Peyer's patch (tissue), 4 donors: ENCODE data around the gene CCR2. TPM values are rescaled to one million over a fixed set of nuclear protein-coding genes. Genes with fewer than 3 reads are reported as not detected.

Experiments
- DNase-seq, 3 donors: peaks; one replicate each; pipeline ENCODE4 v3.0.0-alpha.2; 2017 to 2019
- H3K27ac ChIP-seq, 4 donors: fragments of 200-600 bp; sonication (generic); one replicate each; pipeline ENCODE4 v1.5.1; 2016 to 2019
- H3K27me3 ChIP-seq, 2 donors: fragments of 200-600 bp; sonication (generic); one replicate each; pipeline ENCODE4 v1.5.1; 2019
- H3K36me3 ChIP-seq, 3 donors: fragments of 200-600 bp; sonication (generic); one replicate each; pipeline ENCODE4 v1.5.1; 2016 to 2019
- H3K4me1 ChIP-seq, 4 donors: fragments of 200-600 bp; sonication (generic); one replicate each; pipeline ENCODE4 v1.5.1; 2016 to 2019
- H3K4me3 ChIP-seq, 4 donors: fragments of 200-600 bp; sonication (generic); 1 replicate in 3 of 4; 2 replicates in 1 of 4; pipeline ENCODE4 v1.5.1; 2016 to 2019; ENCODE audit warnings: mild to moderate bottlenecking in 1 of 4
- H3K9me3 ChIP-seq, 4 donors: fragments of 200-600 bp; sonication (generic); one replicate each; pipeline ENCODE4 v1.5.1; 2016 to 2019; ENCODE audit warnings: mild to moderate bottlenecking in 1 of 4
- CTCF ChIP-seq, 6 experiments: fragments of 450-650 bp in 4 of 6; fragments of 200-600 bp in 2 of 6; sonication (generic) in 1 of 6; IDR thresholded peaks; one replicate each; pipeline ENCODE4 v1.5.1; 2017 to 2019; ENCODE audit warnings: antibody characterized with exemption in 6 of 6, mild to moderate bottlenecking in 3 of 6, moderate library complexity in 1 of 6
- POLR2A ChIP-seq, 2 donors: fragments of 450-650 bp; IDR thresholded peaks; one replicate each; pipeline ENCODE4 v1.5.1; 2017; ENCODE audit warnings: antibody characterized with exemption in 2 of 2, mild to moderate bottlenecking in 2 of 2, moderate library complexity in 2 of 2
- total RNA-seq, 4 donors: library from RNA; depleted of rRNA; stranded (reverse); fragments of >200 nt; gene quantifications; one replicate each; pipeline ENCODE4 v1.1.0, GENCODE V29; 2016

Gene CCR2
- total RNA-seq, 4 donors from 2014 or later = 0.70 to 4.1 (median 0.80) TPM; not detected in 1

- no peak for DNase-seq
- no peaks in the 10 kb centered on the region for H3K9me3 ChIP-seq
- H3K36me3 ChIP-seq = no peaks in the 10 kb centered on the region
- peak overlapping the region in 1 of 4 donors; percentile 13 for H3K27ac ChIP-seq
- H3K4me3 ChIP-seq = peak overlapping the region in 1 of 4 donors; percentile 10
- no peaks in the 10 kb centered on the region for H3K27me3 ChIP-seq
- peaks cover 0 to 9% (median 3%) of the 10 kb centered on the region in 4 donors for H3K4me1 ChIP-seq
- no peak for TF ChIP-seq CTCF (IDR thresholded peaks at IDR 0.05)
- TF ChIP-seq POLR2A (IDR thresholded peaks at IDR 0.05) = no peak
These were observed 1.1 kb downstream of the CCR2 start for GRCh38 chr3:46354984-46355383.

- no peak for TF ChIP-seq CTCF (IDR thresholded peaks at IDR 0.05)
- TF ChIP-seq POLR2A (IDR thresholded peaks at IDR 0.05) = no peak
- Histone ChIP-seq H3K4me3 (peak overlapping the region in 1 of 4 donors; percentile 13), H3K27me3 (no peaks in the 10 kb centered on the region), H3K9me3 (no peaks in the 10 kb centered on the region), H3K4me1 (peaks cover 0 to 17% (median 0%) of the 10 kb centered on the region in 4 donors), H3K36me3 (no peaks in the 10 kb centered on the region), H3K27ac (peak overlapping the region in 1 of 4 donors; percentile 3)
- DNase-seq = no peak
These were observed 2.4 kb downstream of the CCR2 start for GRCh38 chr3:46356276-46356675.

- peak overlapping the region in 1 of 4 donors; percentile 3 for H3K27ac ChIP-seq
- H3K27me3 ChIP-seq = no peaks in the 10 kb centered on the region
- no peak overlapping the region for H3K4me3 ChIP-seq
- no peak for DNase-seq
- no peaks in the 10 kb centered on the region for H3K36me3 ChIP-seq
- TF ChIP-seq POLR2A (IDR thresholded peaks at IDR 0.05) (no peak), CTCF (IDR thresholded peaks at IDR 0.05) (no peak)
- H3K9me3 ChIP-seq = no peaks in the 10 kb centered on the region
- peaks cover 0 to 17% (median 0%) of the 10 kb centered on the region in 4 donors for H3K4me1 ChIP-seq
These were observed 3.0 kb downstream of the CCR2 start for GRCh38 chr3:46356909-46357308.

- no peaks in the 10 kb centered on the region for H3K27me3 ChIP-seq
- no peaks in the 10 kb centered on the region for H3K36me3 ChIP-seq
- no peak overlapping the region for H3K4me3 ChIP-seq
- TF ChIP-seq CTCF (IDR thresholded peaks at IDR 0.05) (no peak), POLR2A (IDR thresholded peaks at IDR 0.05) (no peak)
- peaks cover 0 to 17% (median 0%) of the 10 kb centered on the region in 4 donors for H3K4me1 ChIP-seq
- H3K9me3 ChIP-seq = no peaks in the 10 kb centered on the region
- no peak for DNase-seq
- H3K27ac ChIP-seq = peak overlapping the region in 1 of 4 donors; percentile 8
These were observed 4.6 kb downstream of the CCR2 start for GRCh38 chr3:46358466-46358865.

- TF ChIP-seq CTCF (IDR thresholded peaks at IDR 0.05) (no peak), POLR2A (IDR thresholded peaks at IDR 0.05) (no peak)
- Histone ChIP-seq H3K27ac (peak overlapping the region in 1 of 4 donors; percentile 44), H3K36me3 (no peaks in the 10 kb centered on the region), H3K27me3 (no peaks in the 10 kb centered on the region), H3K4me1 (peaks cover 0 to 17% (median 0%) of the 10 kb centered on the region in 4 donors), H3K9me3 (no peaks in the 10 kb centered on the region), H3K4me3 (no peak overlapping the region)
- DNase-seq = no peak
These were observed 6.0 kb downstream of the CCR2 start for GRCh38 chr3:46359733-46360493.
